Measurements from ENCODE around the gene INS. TPM values are rescaled to one million over a fixed set of nuclear protein-coding genes. Genes with fewer than 3 reads are reported as not detected.

The INS gene
- total and polyA plus RNA-seq, 2 of the 13 experiments (the other 11 are each of a cell fraction or from before 2014, with no cell fraction given), result not detected

DNA sequence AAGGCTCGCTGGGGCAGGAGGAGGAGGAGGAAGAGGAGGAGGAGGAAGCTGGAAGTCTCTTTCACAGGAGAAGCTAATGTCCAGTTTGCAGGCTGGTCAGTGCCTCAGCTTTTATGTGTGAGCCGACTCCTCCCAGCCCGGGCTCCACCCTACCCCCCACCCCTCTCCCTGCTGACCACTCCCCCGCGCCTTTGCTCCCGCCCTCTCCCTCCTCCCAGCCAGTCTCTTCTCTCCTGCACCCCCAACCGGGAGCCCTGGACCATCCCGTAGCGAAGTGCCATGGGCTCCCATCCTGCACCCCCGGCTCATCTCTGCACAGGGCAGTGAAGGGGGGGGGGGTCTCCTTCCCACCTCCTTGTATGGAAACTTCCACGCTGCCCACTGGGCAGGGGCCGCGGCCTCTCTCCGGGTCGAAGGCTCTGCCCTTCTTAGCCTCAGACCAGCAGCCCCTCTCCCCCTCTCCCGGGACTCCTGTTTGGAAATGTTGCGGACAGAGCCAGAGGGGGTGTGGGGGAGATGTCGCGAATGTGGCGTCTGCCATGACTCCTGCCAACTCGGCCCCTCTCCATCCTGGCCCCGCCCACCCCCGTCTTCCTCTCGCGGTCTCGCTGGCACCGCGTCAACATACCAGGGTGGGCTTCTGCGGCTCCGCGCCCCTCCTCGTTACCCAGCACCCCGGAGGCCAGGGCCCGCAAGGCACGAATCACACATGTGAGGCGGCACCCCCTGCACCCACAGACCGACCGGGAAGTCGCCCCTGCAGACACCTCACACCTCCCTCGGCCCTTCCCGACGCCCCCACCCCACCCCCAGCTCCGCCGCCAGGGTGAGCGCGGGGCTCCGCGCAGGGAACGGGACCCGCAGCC lies 23.6 kb downstream of the INS start (continued):
- TF ChIP-seq ZNF607 (CRISPR knock-in tag; IDR thresholded peaks at IDR 0.05; ENCODE audit: borderline replicate concordance) (no peak), SMARCE1 (IDR thresholded peaks at IDR 0.05; ENCODE audit: borderline replicate concordance) (no peak), ZBTB46 (CRISPR knock-in tag; IDR thresholded peaks at IDR 0.05; ENCODE audit: borderline replicate concordance) (no peak), SP4 (CRISPR knock-in tag; IDR thresholded peaks at IDR 0.05) (peak; percentile 42; the same call in 1 of the 2 replicates), POLR2A (IDR thresholded peaks at IDR 0.05; ENCODE audit: insufficient read depth in 1 of 2, low read depth in 2 of 2, low read length in 2 of 2) (peak in 1 of 2 experiments; percentile 95; a peak in 2 of 4 replicates), HNRNPLL (IDR thresholded peaks at IDR 0.05; ENCODE audit: low read depth, low read length, poor library complexity, severe bottlenecking) (no peak), HDAC1 (CRISPR knock-in tag; IDR thresholded peaks at IDR 0.05) (peak; percentile 5; the same call in 1 of the 2 replicates), ZNF574 (CRISPR knock-in tag; IDR thresholded peaks at IDR 0.05) (0 out of 2 replicates have a peak, but pooled peaks have one; percentile 36), PAF1 (CRISPR knock-in tag; IDR thresholded peaks at IDR 0.05) (peak; percentile 95), IRX3 (CRISPR knock-in tag; IDR thresholded peaks at IDR 0.05; ENCODE audit: borderline replicate concordance, low read depth) (peak; percentile 84; the same call in 1 of the 2 replicates), KLF16 (CRISPR knock-in tag; IDR thresholded peaks at IDR 0.05) (peak in 1 of 2 experiments; percentile 44; a peak in 1 of 4 replicates), ZBTB10 (CRISPR knock-in tag; IDR thresholded peaks at IDR 0.05; ENCODE audit: borderline replicate concordance) (peak; percentile 52; the same call in 1 of the 2 replicates), ZNF576 (CRISPR knock-in tag; IDR thresholded peaks at IDR 0.05) (no peak), ZNF670 (CRISPR knock-in tag; IDR thresholded peaks at IDR 0.05; ENCODE audit: borderline replicate concordance) (no peak)
- TF ChIP-seq, protein P1, sequence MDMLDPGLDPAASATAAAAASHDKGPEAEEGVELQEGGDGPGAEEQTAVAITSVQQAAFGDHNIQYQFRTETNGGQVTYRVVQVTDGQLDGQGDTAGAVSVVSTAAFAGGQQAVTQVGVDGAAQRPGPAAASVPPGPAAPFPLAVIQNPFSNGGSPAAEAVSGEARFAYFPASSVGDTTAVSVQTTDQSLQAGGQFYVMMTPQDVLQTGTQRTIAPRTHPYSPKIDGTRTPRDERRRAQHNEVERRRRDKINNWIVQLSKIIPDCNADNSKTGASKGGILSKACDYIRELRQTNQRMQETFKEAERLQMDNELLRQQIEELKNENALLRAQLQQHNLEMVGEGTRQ (IDR thresholded peaks at IDR 0.05; ENCODE audit: low read depth, low read length), result no peak
- TF ChIP-seq, protein P1 (CRISPR knock-in tag; IDR thresholded peaks at IDR 0.05; ENCODE audit: borderline replicate concordance), result no peak

All from HepG2 (cell line).